Cardiac septum (tissue), 1 donor: Measurements from ENCODE around the gene BBS2. TPM values are rescaled to one million over a fixed set of nuclear protein-coding genes. Genes with fewer than 3 reads are reported as not detected.
"Not testable (repeated sequence)": the region's sequence is repeated elsewhere in the genome, so short reads cannot be mapped to it uniquely, and the experiment has no call there.

Source experiments
- DNase-seq: peaks from one replicate; pipeline ENCODE4 v3.0.0-alpha.2; 2020; ENCODE audit warnings: low spot score
- intact Hi-C: fragments of 100-400 bp; cut with DNase I; formaldehyde crosslinking; loops from one replicate; pipeline ENCODE4 v1.14.0; 2022
- total RNA-seq: library from RNA; stranded (reverse); fragmentation: NEBNext Ultra II Directional; extraction: Animal tissue kit (Norgen Biotek cat#: 25700); gene quantifications from one replicate; pipeline ENCODE4 v1.2.1, GENCODE V29; 2021
- donor health status: DM: no; HTN: no; CAD: no.

The BBS2 gene
- total RNA-seq, 1 donor from 2014 or later: 43.7 TPM

DNA sequence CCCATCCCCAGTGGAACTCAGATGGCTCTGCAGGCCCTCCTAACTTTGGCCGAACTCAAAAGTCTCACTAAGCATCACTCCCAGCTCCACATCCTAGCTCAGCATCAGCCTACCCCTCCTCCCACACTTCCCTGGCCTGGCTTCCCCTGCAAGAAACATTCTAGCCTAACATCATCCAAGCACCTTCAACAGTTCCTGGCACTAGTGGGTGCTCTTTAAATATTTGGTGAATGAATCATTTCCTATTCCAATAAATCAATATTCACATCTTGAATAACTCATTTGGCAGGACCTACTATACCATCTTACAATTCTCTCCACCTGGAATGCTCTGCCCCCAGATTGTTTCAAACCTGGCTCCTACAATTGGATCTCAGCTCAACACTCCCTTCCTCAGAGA is 11.0 kb upstream of the BBS2 start:
- intact Hi-C loops: no loop called here

GRCh38 chr16:56525236-56525635 is 5.4 kb upstream of the BBS2 start:
- intact Hi-C loops: no loop called here
- DNase-seq: no peak

More for the DNA sequence above, 11.0 kb upstream of the BBS2 start:
- no peak for DNase-seq

DNA sequence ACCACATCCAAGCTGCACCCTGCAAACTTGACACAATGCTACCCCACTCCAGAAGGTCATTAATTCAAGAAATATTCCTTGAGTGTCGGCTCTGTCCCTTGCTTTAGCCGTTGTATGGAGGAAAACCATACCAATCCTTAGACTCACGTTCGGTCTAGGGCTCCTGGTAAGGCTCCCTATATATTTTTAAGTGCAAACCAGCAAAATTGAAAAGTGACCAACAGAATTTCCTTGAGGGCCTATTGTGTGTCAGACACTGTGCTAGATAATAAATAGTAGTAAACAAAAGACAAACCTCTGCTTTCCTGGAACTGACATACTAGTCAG is 390 bp upstream of the BBS2 start:
- no peak for DNase-seq
- intact Hi-C loops: loop anchor here (5.0 kb wide), 1 partner anchor 87 kb away; the partner anchor contains the start of gene MT2A

GRCh38 chr16:56518425-56518824 is 1.4 kb downstream of the BBS2 start:
- intact Hi-C loops: no loop called here
- DNase-seq: no peak

GRCh38 chr16:56517206-56517605 is 2.6 kb downstream of the BBS2 start:
- intact Hi-C loops: no loop called here

DNA sequence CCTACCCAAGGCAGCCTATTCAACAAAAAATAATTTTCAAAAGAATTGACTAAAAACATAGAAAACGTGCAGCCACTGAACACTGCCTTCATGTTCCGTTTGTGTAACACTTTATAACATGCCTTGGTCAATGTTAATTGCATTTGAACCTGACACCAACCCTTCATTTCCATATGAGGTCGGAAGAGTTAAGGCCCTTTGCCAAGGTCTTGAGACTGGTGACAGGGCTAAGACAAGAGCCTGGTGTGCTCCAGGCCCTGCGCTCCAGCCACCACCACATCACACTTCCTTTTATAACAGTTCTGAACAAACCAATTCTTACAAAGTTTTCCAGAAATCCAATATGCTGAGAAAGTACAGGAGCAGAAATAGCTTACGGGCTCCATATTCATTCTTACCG is 4.2 kb downstream of the BBS2 start:
- intact Hi-C loops: no loop called here
- no peak for DNase-seq

More at GRCh38 chr16:56517206-56517605, 2.6 kb downstream of the BBS2 start:
- DNase-seq: no peak

- intact Hi-C loops: loop anchor here (1.0 to 5.0 kb wide), 2 partner anchors 87 to 187 kb away; no protein-coding TSS in a partner anchor
Measured at GRCh38 chr16:56514845-56515244, 5.0 kb downstream of the BBS2 start.

DNA sequence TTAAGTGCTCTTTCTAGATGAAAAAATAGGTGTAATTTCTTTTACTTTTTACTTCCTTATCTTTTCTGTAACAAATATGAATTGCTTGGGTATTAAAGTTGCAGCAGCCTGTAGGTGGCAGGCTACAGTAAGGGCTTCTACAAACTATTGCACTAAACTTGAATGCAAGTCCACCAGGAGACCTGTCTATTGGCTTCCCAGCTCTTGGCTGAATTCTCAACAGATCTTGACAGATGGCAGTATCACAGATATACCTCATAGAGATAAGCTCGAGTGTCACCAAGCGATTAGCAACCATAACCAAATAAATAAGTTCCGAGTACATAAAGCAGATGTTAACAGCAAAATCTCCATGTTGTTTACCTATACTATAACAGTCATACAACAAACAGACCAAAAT is 5.9 kb downstream of the BBS2 start:
- intact Hi-C loops: loop anchor here (1.0 to 5.0 kb wide), 2 partner anchors 88 to 188 kb away; no protein-coding TSS in a partner anchor

More at GRCh38 chr16:56514845-56515244, 5.0 kb downstream of the BBS2 start:
- no peak for DNase-seq

GRCh38 chr16:56513091-56513490 is 6.7 kb downstream of the BBS2 start:
- intact Hi-C loops: loop anchor here (5.0 kb wide), 1 partner anchor 89 kb away; no protein-coding TSS in a partner anchor

More for the DNA sequence above, 5.9 kb downstream of the BBS2 start:
- no peak for DNase-seq

DNA sequence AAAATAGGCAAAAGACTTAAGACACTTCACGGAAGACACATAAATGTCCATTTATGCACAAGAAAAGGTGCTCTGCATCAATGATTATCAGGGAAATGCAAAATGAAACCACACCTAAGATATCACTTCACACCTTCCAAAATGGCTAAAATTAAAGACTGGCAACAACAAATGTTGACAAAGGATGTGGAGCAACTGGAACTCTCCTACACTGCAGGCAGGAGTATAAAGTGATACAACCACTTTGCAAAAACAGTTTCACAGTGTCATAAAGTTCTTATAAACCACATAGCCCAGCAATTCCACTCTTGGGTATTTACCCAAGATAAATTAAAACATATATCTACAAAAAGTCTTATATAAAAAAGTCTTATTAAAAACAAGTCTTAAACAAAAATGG is 7.8 kb downstream of the BBS2 start:
- no peak for DNase-seq
- intact Hi-C loops: loop anchor here (5.0 kb wide), 1 partner anchor 90 kb away; no protein-coding TSS in a partner anchor

More at GRCh38 chr16:56513091-56513490, 6.7 kb downstream of the BBS2 start:
- DNase-seq: no peak

- no peak for DNase-seq
- intact Hi-C loops: loop anchor here (5.0 kb wide), 1 partner anchor 92 kb away; no protein-coding TSS in a partner anchor
Measured at GRCh38 chr16:56510544-56510943, 9.3 kb downstream of the BBS2 start.

DNA sequence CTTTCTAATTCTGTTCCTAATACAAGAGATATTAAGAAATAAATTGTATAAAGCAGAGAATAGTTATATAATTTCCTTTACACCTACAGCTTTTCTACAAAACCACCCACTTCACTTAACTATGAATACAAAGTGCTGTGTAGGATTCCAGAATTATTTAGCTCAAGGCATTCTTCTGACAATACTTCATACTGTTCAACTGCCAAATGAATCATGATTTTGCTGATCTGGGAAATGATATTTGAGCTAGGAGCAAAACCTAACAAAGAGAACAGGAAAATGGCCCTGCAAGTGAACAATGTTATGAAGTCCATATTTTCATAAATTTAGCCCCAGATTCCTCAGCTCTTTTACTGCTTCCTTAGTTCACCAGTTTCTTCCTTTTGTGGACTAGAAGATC is 12.9 kb downstream of the BBS2 start:
- DNase-seq: no peak
- intact Hi-C loops: no loop called here

GRCh38 chr16:56505181-56505580 is 14.6 kb downstream of the BBS2 start:
- no peak for DNase-seq
- intact Hi-C loops: no loop called here

GRCh38 chr16:56493815-56494214 is 26.0 kb downstream of the BBS2 start:
- intact Hi-C loops: no loop called here
- no peak for DNase-seq

GRCh38 chr16:56493126-56493525 is 26.7 kb downstream of the BBS2 start:
- intact Hi-C loops: no loop called here
- DNase-seq: no peak

GRCh38 chr16:56491657-56492261 is 28.1 kb downstream of the BBS2 start:
- intact Hi-C loops: no loop called here
- no peak for DNase-seq

DNA sequence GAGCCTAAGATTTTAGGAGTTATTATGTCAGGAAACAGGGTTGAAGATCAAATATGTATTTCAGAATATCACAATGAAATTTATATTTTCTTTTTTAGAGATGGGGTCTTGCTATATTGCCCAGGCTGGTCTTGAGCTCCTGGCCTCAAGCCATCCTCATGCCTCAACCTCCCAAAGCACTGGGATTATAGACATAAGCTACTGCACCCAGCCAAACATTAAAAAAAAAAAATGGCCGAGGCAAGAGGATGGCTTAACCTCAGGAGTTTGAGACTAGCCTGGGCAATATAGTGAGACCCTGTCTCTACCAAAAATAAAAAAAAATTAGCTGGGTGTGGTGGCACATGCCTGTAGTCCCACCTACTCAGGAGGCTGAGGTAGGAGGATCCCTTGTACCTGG is 31.0 kb downstream of the BBS2 start:
- intact Hi-C loops, DNase-seq: not testable (repeated sequence)

- DNase-seq: no peak
- intact Hi-C loops: no loop called here
Measured at GRCh38 chr16:56488035-56488434, 31.8 kb downstream of the BBS2 start.

DNA sequence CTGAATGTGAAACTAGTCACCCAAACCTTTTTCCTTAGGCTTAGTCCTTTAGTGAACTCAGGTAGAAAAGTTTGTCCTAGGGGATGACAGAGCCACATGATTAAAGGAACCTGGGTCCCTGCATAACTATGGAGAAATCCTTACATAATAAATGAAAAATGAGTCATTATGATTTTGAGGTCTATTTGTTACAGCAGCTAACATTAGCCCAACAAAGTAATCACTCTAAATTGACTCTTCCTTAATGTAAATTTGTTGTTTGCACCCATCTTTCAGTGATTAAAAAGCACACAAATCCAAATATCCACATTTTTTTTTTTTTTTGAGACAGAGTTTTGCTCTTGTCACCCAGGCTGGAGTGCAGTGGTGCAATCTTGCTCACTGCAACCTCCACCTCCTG is 36.4 kb downstream of the BBS2 start:
- intact Hi-C loops: no loop called here
- no peak for DNase-seq

- DNase-seq: no peak
- intact Hi-C loops: no loop called here
Measured at GRCh38 chr16:56482683-56483236, 37.1 kb downstream of the BBS2 start.

DNA sequence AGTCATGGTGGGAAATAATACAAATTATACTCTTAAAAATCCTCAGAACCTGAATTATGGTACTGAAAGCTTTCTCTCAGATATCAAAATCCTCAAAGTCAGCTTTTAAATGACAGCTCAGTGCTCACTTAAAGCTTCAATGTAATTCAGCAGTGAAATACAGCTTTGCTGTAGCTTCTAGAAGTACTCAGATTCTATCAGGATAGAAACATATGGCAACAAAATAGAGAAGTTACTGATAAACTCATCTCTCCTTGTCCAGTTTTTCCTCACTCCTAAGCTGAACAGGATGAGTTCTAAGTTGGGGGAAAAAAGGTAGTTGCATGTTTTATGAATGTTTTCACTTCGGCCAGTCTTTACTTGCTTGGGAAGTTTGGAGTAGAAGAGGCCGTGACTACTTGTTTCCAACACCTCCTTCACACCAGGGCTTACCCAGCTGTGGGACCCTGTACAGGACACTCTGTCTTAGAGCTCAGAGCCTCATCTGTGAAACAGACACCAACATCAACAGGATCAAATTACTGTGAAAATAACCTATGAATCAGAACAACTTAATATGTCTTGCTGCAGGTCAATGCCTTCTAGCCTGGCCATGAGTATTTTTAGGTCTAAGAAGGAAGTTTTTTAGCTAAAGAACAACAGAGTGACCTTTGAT is 38.2 kb downstream of the BBS2 start:
- intact Hi-C loops: no loop called here
- no peak for DNase-seq
